Neural cell (in vitro differentiated cells): ENCODE measurements around the gene ST6GALNAC4. TPM values are rescaled to one million over a fixed set of nuclear protein-coding genes. Genes with fewer than 3 reads are reported as not detected.
"Not testable (repeated sequence)": the region's sequence is repeated elsewhere in the genome, so short reads cannot be mapped to it uniquely, and the experiment has no call there.

Experiments used
- H2AFZ ChIP-seq: fragments of 200-600, 300-800 bp; sonication (generic), shearing (Covaris generic); 2 replicates; pipeline ENCODE4 v1.6.0; 2014; ENCODE audit warnings: low read depth, mild to moderate bottlenecking, antibody characterized with exemption, low read length, moderate library complexity
- H3F3A ChIP-seq: fragments of 200-600 bp; shearing (Covaris generic); 2 replicates; pipeline ENCODE4 v1.6.1; 2016; ENCODE audit warnings: mild to moderate bottlenecking, moderate library complexity, mixed read lengths, antibody characterized with exemption, low read length; ENCODE audit not compliant: insufficient read depth, poor library complexity, severe bottlenecking
- H3K27ac ChIP-seq: fragments of 200-600, 300-800 bp; sonication (generic), shearing (Covaris generic); 2 replicates; pipeline ENCODE4 v1.5.1; 2014; ENCODE audit warnings: mild to moderate bottlenecking, low read length, moderate library complexity
- H3K27me3 ChIP-seq: fragments of 300-800, 200-600 bp; sonication (generic), shearing (Covaris generic); 2 replicates; pipeline ENCODE4 v1.6.0; 2014; ENCODE audit warnings: mild to moderate bottlenecking, low read depth, low read length, moderate library complexity; ENCODE audit not compliant: insufficient read depth
- H3K36me3 ChIP-seq: fragments of 300-800, 200-600 bp; sonication (generic), shearing (Covaris generic); 2 replicates; pipeline ENCODE4 v1.5.1; 2014; ENCODE audit warnings: mild to moderate bottlenecking, antibody characterized with exemption, low read length, moderate library complexity; ENCODE audit not compliant: insufficient read depth
- H3K4me2 ChIP-seq: fragments of 300-800, 200-600 bp; sonication (generic), shearing (Covaris generic); 2 replicates; pipeline ENCODE4 v1.6.0; 2014; ENCODE audit warnings: mild to moderate bottlenecking, low read length
- H3K4me3 ChIP-seq: fragments of 300-800, 200-600 bp; sonication (generic), shearing (Covaris generic); 2 replicates; pipeline ENCODE4 v1.5.1; 2014; ENCODE audit warnings: mild to moderate bottlenecking, low read length, moderate library complexity
- H3K79me2 ChIP-seq: fragments of 200-600 bp; shearing (Covaris generic); replicated peaks from 2 replicates; pipeline ENCODE4 v1.6.0; 2014; ENCODE audit warnings: mild to moderate bottlenecking, low read length, moderate library complexity; ENCODE audit not compliant: insufficient read depth
- H3K9ac ChIP-seq: fragments of 300-800, 200-600 bp; sonication (generic), shearing (Covaris generic); 2 replicates; pipeline ENCODE4 v1.6.1; 2016; ENCODE audit warnings: mild to moderate bottlenecking, low read length, mixed read lengths
- H3K9me2 ChIP-seq: fragments of 200-600 bp; shearing (Covaris generic); 2 replicates; pipeline ENCODE4 v1.6.1; 2016; ENCODE audit warnings: mild to moderate bottlenecking, low read length, mixed read lengths; ENCODE audit not compliant: insufficient read depth
- H3K9me3 ChIP-seq: fragments of 200-600, 300-800 bp; sonication (generic), shearing (Covaris generic); 2 replicates; pipeline ENCODE4 v1.6.1; 2016; ENCODE audit warnings: mild to moderate bottlenecking, mixed run types, low read length, moderate library complexity, mixed read lengths
- H4K20me1 ChIP-seq: fragments of 200-600 bp; shearing (Covaris generic); 2 replicates; pipeline ENCODE4 v1.6.1; 2016; ENCODE audit warnings: mild to moderate bottlenecking, mixed run types; ENCODE audit not compliant: insufficient read depth
- EP300 ChIP-seq: fragments of 450-650 bp; conservative IDR thresholded peaks from 2 replicates; pipeline ENCODE4 v1.6.1; 2014; ENCODE audit warnings: antibody characterized with exemption, mild to moderate bottlenecking, moderate library complexity; ENCODE audit not compliant: poor library complexity, severe bottlenecking
- EZH2 ChIP-seq: fragments of 200-600, 300-800 bp; shearing (Covaris generic), sonication (generic); IDR thresholded peaks from 2 replicates; pipeline ENCODE4 v1.6.1; 2014; ENCODE audit warnings: antibody characterized with exemption, low read length, borderline replicate concordance, mild to moderate bottlenecking; ENCODE audit not compliant: insufficient read depth, poor library complexity, severe bottlenecking
- MXI1 ChIP-seq: fragments of 450-650 bp; conservative IDR thresholded peaks from 2 replicates; pipeline ENCODE4 v1.6.1; 2014; ENCODE audit warnings: antibody characterized with exemption, mild to moderate bottlenecking; ENCODE audit not compliant: poor library complexity, severe bottlenecking
- POLR2AphosphoS5 ChIP-seq: IDR thresholded peaks from 2 replicates; pipeline ENCODE4 v1.6.1; 2012
- RAD21 ChIP-seq: fragments of 450-650 bp; conservative IDR thresholded peaks from 2 replicates; pipeline ENCODE4 v1.6.1; 2014; ENCODE audit warnings: antibody characterized with exemption, mild to moderate bottlenecking, moderate library complexity
- REST ChIP-seq: IDR thresholded peaks from 2 replicates; pipeline ENCODE4 v1.6.1; 2012; ENCODE audit warnings: borderline replicate concordance
- SMC3 ChIP-seq: fragments of 450-650 bp; conservative IDR thresholded peaks from 2 replicates; pipeline ENCODE4 v1.6.1; 2014; ENCODE audit warnings: antibody characterized with exemption, mild to moderate bottlenecking, moderate library complexity; ENCODE audit not compliant: poor library complexity
- TAF1 ChIP-seq: IDR thresholded peaks from 2 replicates; pipeline ENCODE4 v1.6.1; 2012; ENCODE audit warnings: low read depth
- polyA plus RNA-seq: library from polyadenylated mRNA; depleted of rRNA; stranded (reverse); fragments of >200 nt; gene quantifications from 2 replicates; pipeline ENCODE4 v1.2.3, GENCODE V29; 2014
- TF ChIP-seq, protein P1 (sequence below): fragments of 450-650 bp; IDR thresholded peaks from 2 replicates; pipeline ENCODE4 v1.5.1; 2014; ENCODE audit warnings: antibody characterized with exemption, mild to moderate bottlenecking, moderate library complexity; ENCODE audit not compliant: poor library complexity, severe bottlenecking

Gene ST6GALNAC4
- polyA plus RNA-seq, 1 donor from 2014 or later, result 5.9 TPM

DNA sequence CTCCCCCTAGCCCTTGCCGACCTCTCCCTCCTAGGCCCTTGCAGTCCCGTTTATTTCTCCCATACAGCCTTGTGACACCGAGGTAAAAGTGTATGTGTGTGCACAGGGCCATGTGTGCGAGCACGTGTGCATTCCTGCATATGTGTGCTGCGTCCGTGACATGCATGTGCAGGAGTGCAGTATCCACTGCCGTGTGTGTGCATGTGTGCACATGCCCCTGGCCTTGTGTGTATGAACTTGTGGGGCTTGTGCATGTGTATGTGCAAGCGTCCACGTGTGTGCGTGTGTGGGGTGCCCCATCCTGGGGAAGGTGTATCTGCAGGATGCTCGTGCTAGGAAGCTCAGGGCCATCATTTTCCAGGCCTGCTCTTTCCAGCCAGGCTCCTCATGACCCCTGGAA is 46.0 kb downstream of the ST6GALNAC4 start:
- no peak overlapping the region for H2AFZ ChIP-seq
- H4K20me1 ChIP-seq, result no peaks in the 10 kb centered on the region
- H3K27ac ChIP-seq, result no peak overlapping the region
- no peaks in the 10 kb centered on the region for H3K27me3 ChIP-seq
- H3K4me3 ChIP-seq, result no peak overlapping the region
- TF ChIP-seq RAD21, result no peak
- no peak for TF ChIP-seq REST
- no peak for TF ChIP-seq EP300
- no peak for TF ChIP-seq MXI1
- TF ChIP-seq POLR2AphosphoS5, result no peak
- TF ChIP-seq, protein P1, sequence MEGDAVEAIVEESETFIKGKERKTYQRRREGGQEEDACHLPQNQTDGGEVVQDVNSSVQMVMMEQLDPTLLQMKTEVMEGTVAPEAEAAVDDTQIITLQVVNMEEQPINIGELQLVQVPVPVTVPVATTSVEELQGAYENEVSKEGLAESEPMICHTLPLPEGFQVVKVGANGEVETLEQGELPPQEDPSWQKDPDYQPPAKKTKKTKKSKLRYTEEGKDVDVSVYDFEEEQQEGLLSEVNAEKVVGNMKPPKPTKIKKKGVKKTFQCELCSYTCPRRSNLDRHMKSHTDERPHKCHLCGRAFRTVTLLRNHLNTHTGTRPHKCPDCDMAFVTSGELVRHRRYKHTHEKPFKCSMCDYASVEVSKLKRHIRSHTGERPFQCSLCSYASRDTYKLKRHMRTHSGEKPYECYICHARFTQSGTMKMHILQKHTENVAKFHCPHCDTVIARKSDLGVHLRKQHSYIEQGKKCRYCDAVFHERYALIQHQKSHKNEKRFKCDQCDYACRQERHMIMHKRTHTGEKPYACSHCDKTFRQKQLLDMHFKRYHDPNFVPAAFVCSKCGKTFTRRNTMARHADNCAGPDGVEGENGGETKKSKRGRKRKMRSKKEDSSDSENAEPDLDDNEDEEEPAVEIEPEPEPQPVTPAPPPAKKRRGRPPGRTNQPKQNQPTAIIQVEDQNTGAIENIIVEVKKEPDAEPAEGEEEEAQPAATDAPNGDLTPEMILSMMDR, result no peak
- TF ChIP-seq EZH2, result no peak
- no peak for TF ChIP-seq SMC3
- TF ChIP-seq TAF1, result no peak
- no peaks in the 10 kb centered on the region for H3K9me2 ChIP-seq
- H3K79me2 ChIP-seq, result no peaks in the 10 kb centered on the region
- no peaks in the 10 kb centered on the region for H3F3A ChIP-seq
- no peak overlapping the region for H3K9ac ChIP-seq
- H3K36me3 ChIP-seq, result no peaks in the 10 kb centered on the region
- H3K4me2 ChIP-seq, result no peak overlapping the region
- H3K9me3 ChIP-seq, result no peaks in the 10 kb centered on the region

GRCh38 chr9:127870153-127870491 is 46.7 kb downstream of the ST6GALNAC4 start:
- not testable (repeated sequence) for H3K9ac ChIP-seq, H3K27ac ChIP-seq, H3K4me2 ChIP-seq, H4K20me1 ChIP-seq, H3K9me2 ChIP-seq, H3K4me3 ChIP-seq, H3F3A ChIP-seq, H3K9me3 ChIP-seq, H2AFZ ChIP-seq, H3K36me3 ChIP-seq, H3K79me2 ChIP-seq, H3K27me3 ChIP-seq
- TF ChIP-seq SMC3, result peak; percentile 1
